Lower lobe of right lung (tissue), 2 donors: Measurements from ENCODE around the gene POU6F2. TPM values are rescaled to one million over a fixed set of nuclear protein-coding genes. Genes with fewer than 3 reads are reported as not detected.
"Not testable (repeated sequence)": the region's sequence is repeated elsewhere in the genome, so short reads cannot be mapped to it uniquely, and the experiment has no call there.

Experiments
- ATAC-seq, 2 donors: fragments of 200-7000 bp; cut with Tn5 transposase; one replicate each; pipeline ENCODE4 v1.9.1; 2020 to 2022; ENCODE audit warnings: mild to moderate bottlenecking in 2 of 2, moderate library complexity in 2 of 2
- DNase-seq: peaks from one replicate; pipeline ENCODE4 v3.0.0-alpha.2; 2020
- H3K27ac ChIP-seq: fragments of 200-600 bp; one replicate; pipeline ENCODE4 v1.8.0; 2022
- H3K27me3 ChIP-seq: fragments of 200-600 bp; one replicate; pipeline ENCODE4 v1.8.0; 2022; ENCODE audit warnings: low read depth
- H3K36me3 ChIP-seq: fragments of 200-600 bp; one replicate; pipeline ENCODE4 v1.8.0; 2022; ENCODE audit warnings: mild to moderate bottlenecking
- H3K4me1 ChIP-seq: fragments of 200-600 bp; one replicate; pipeline ENCODE4 v1.8.0; 2022
- H3K4me3 ChIP-seq: fragments of 200-600 bp; one replicate; pipeline ENCODE4 v1.8.0; 2022; ENCODE audit warnings: mild to moderate bottlenecking
- H3K9me3 ChIP-seq: fragments of 200-600 bp; one replicate; pipeline ENCODE4 v1.8.0; 2022
- intact Hi-C: fragments of 100-400 bp; cut with DNase I; formaldehyde crosslinking; loops from one replicate; pipeline ENCODE4 v1.11.0; 2022
- total RNA-seq: library from RNA; stranded (reverse); fragmentation: NEBNext Ultra II Directional; extraction: Animal tissue kit (Norgen Biotek cat#: 25700); gene quantifications from one replicate; pipeline ENCODE4 v1.2.1, GENCODE V29; 2021
- TF ChIP-seq, protein P1 (sequence below): fragments of 200-600 bp; IDR thresholded peaks from one replicate; pipeline ENCODE4 v1.8.0; 2022; ENCODE audit warnings: antibody characterized with exemption, mild to moderate bottlenecking
- donor health status: DM: no; HTN: yes; CAD: no; lungs with severe emphysema.

POU6F2 gene
- total RNA-seq, 1 donor from 2014 or later, result not detected

DNA sequence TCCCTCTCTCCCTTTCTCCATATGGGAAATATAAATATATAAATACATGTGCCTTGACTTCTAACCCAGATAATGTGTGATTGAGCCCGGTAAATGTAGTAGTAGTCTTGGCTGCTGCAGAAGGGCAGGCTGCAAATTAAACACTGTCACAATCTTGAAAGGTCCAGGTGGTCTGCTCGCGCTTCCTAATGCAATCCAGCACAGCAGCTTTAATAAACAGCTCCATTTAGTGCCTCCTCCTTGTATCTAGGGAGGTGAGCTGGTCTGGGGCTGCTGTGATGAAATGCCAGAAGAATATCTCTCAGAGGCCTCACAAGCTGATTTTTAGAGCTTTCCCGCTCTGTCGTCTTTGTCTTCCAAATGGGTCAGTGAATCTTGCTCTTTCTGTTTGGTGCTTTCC, 782 bp downstream of the POU6F2 start:
- TF ChIP-seq, protein P1, sequence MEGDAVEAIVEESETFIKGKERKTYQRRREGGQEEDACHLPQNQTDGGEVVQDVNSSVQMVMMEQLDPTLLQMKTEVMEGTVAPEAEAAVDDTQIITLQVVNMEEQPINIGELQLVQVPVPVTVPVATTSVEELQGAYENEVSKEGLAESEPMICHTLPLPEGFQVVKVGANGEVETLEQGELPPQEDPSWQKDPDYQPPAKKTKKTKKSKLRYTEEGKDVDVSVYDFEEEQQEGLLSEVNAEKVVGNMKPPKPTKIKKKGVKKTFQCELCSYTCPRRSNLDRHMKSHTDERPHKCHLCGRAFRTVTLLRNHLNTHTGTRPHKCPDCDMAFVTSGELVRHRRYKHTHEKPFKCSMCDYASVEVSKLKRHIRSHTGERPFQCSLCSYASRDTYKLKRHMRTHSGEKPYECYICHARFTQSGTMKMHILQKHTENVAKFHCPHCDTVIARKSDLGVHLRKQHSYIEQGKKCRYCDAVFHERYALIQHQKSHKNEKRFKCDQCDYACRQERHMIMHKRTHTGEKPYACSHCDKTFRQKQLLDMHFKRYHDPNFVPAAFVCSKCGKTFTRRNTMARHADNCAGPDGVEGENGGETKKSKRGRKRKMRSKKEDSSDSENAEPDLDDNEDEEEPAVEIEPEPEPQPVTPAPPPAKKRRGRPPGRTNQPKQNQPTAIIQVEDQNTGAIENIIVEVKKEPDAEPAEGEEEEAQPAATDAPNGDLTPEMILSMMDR, result no peak
- intact Hi-C loops, result no loop called here
- no peaks in the 10 kb centered on the region for H3K4me1 ChIP-seq
- no peaks in the 10 kb centered on the region for H3K9me3 ChIP-seq
- peaks cover 22% of the 10 kb centered on the region for H3K27me3 ChIP-seq
- H3K27ac ChIP-seq, result no peak overlapping the region
- ATAC-seq, result no peak
- no peak overlapping the region for H3K4me3 ChIP-seq
- H3K36me3 ChIP-seq, result no peaks in the 10 kb centered on the region
- no peak for DNase-seq

DNA sequence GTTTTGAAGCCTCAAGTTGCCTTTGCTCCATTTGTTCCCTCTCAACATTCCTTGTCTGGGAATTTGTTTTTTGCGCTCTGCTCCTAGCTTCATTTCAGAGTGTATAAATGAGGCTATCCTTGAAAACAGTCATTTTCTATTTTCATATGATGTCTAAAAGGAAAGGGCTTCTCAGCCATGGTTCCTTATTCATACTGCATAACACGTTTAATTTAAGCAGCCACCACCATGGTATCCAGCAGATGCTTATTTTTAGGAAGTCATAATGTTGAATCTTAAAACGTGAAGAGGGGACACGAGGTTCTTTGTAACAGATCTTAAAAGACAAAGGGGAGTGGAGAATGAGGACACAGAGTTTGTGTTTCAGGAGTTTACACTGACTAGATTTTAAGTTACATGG, 14.5 kb downstream of the POU6F2 start:
- intact Hi-C loops, result no loop called here
- no peak overlapping the region for H3K27ac ChIP-seq
- H3K4me1 ChIP-seq, result no peaks in the 10 kb centered on the region
- TF ChIP-seq, protein P1, result no peak
- no peaks in the 10 kb centered on the region for H3K36me3 ChIP-seq
- ATAC-seq, result no peak
- H3K4me3 ChIP-seq, result no peak overlapping the region
- no peaks in the 10 kb centered on the region for H3K9me3 ChIP-seq
- no peak for DNase-seq
- H3K27me3 ChIP-seq, result no peaks in the 10 kb centered on the region

DNA sequence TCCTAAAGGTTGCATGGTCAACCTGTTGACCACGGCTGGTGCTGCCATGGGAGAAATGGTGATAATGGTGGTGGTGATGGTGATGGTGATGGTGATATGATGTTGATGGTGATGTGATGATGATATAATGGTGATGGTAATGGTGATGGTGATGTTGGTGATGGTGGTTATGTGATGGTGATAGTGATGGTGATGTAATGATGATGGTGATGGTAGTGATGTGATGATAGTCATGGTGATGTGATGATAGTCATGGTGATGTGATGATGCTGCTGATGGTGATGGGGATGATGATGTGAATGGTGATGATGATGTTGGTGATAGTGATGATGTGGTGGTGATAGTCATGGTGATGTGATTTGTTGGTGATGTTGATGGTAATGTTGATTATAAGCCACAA, 23.9 kb downstream of the POU6F2 start:
- DNase-seq (no peak), ATAC-seq (no peak)
- no peaks in the 10 kb centered on the region for H3K36me3 ChIP-seq

DNA sequence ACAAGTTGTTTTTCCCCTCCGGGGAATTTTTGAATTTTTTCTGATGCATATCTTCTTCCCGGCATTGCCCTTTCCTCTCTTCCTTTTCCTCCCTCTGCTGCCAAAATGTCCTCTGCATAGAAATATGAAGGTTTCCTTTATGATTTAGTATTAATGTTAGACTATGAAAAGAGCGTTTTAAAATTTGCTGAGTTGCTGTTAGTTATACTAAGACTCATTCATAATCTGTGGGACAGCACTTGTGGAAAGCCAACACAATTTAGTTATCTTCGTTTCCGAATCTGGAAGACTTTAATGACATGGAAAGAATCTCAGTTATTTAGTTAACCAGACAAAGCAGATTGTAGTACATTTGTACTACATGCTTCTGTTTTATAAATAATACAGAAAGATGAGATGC, 25.0 kb downstream of the POU6F2 start:
- TF ChIP-seq, protein P1, result no peak
- no peak overlapping the region for H3K4me3 ChIP-seq
- no peaks in the 10 kb centered on the region for H3K36me3 ChIP-seq
- H3K27ac ChIP-seq, result no peak overlapping the region
- no peaks in the 10 kb centered on the region for H3K9me3 ChIP-seq
- H3K4me1 ChIP-seq, result no peaks in the 10 kb centered on the region
- intact Hi-C loops, result no loop called here
- ATAC-seq (no peak), DNase-seq (no peak)
- H3K27me3 ChIP-seq, result no peaks in the 10 kb centered on the region

More for the DNA sequence above, 23.9 kb downstream of the POU6F2 start:
- H3K9me3 ChIP-seq, result no peaks in the 10 kb centered on the region
- H3K27me3 ChIP-seq, result no peaks in the 10 kb centered on the region
- intact Hi-C loops, result no loop called here
- H3K27ac ChIP-seq, result no peak overlapping the region
- no peaks in the 10 kb centered on the region for H3K4me1 ChIP-seq
- TF ChIP-seq, protein P1, result no peak
- H3K4me3 ChIP-seq, result no peak overlapping the region

DNA sequence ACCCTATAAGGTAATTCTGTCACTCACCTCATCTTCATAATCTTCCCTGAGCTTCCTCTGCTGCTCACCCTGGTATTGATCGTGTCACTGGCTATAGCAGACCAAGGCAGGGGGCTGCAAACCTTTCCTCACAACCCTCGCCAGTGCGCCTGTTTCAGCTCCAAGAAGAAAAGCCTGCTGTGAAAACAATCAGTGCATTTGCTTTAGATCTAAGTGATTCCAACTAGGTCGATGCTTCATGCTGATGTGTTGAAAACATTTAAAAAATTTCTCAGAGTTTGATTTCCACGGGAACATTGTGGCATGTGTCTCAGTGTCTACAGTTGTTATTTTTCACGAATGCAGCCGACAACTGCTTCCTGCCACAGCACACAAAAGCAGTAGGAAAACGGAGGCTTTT, 27.3 kb downstream of the POU6F2 start:
- H3K4me1 ChIP-seq, result no peaks in the 10 kb centered on the region
- no peak overlapping the region for H3K27ac ChIP-seq
- no peaks in the 10 kb centered on the region for H3K36me3 ChIP-seq
- intact Hi-C loops, result no loop called here
- TF ChIP-seq, protein P1, result no peak
- no peak overlapping the region for H3K4me3 ChIP-seq
- H3K9me3 ChIP-seq, result no peaks in the 10 kb centered on the region
- ATAC-seq (no peak), DNase-seq (no peak)
- no peaks in the 10 kb centered on the region for H3K27me3 ChIP-seq

DNA sequence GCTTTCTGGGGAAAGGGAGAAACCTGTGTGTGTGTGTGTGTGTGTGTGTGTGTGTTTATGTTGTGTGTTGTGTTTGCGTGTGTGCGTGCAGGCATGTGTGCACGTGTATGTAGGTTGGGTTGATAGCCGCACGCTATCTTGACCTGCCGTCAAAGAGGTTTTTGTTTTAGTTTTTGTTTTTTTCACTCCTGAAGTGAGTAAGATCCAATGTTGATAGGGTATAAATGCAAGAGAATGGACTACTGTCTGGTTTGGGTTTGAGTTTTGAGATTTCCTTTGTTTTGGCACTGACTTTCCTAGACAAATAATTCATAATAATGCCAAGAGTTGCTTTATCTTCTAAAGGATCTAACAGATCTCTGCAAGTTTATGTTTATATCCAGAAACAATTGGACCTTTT, 27.8 kb downstream of the POU6F2 start:
- Histone ChIP-seq H3K36me3 (no peaks in the 10 kb centered on the region), H3K27ac (no peak overlapping the region), H3K9me3 (no peaks in the 10 kb centered on the region), H3K4me3 (no peak overlapping the region), H3K4me1 (no peaks in the 10 kb centered on the region), H3K27me3 (no peaks in the 10 kb centered on the region)
- ATAC-seq (no peak), DNase-seq (no peak)
- intact Hi-C loops, result no loop called here
- TF ChIP-seq, protein P1, result no peak

DNA sequence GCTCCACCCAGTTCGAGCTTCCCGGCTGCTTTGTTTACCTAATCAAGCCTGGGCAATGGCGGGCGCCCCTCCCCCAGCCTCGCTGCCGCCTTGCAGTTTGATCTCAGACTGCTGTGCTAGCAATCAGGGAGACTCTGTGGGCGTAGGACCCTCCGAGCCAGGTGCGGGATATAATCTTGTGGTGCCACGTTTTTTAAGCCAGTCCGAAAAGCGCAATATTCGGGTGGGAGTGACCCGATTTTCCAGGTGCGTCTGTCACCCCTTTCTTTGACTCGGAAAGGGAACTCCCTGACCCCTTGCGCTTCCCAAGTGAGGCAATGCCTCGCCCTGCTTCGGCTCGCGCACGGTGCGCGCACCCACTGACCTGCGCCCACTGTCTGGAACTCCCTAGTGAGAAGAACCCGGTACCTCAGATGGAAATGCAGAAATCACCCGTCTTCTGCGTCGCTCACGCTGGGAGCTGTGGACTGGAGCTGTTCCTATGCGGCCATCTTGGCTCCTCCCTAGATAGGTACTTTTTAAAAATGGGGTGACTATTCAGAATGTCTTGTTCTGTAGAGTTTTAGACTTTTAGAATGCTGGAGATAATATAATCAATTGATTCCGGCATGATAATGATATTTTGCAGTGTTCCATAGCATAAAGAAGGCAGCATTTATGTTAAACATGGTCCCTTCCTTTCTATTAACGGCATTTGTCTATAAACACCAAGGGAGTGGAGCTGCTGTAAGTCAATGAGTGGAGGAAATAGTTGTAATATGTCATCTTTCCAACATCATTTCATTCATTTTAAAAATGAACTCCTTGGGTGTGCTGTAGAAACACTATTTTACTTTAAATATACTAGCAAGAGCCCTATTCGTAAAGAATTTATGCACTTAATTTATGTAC, 35.6 kb downstream of the POU6F2 start:
- intact Hi-C loops, ATAC-seq, H3K27me3 ChIP-seq, H3K4me3 ChIP-seq, H3K9me3 ChIP-seq, H3K36me3 ChIP-seq, DNase-seq, H3K4me1 ChIP-seq, H3K27ac ChIP-seq: not testable (repeated sequence)
